ENCODE results near the gene GPR25.
A peak's percentile ranks its signal among the peaks of the same experiment; 100 is the strongest.
"Not testable (repeated sequence)": the region's sequence is repeated elsewhere in the genome, so short reads cannot be mapped to it uniquely, and the experiment has no call there.

Gene GPR25

DNA sequence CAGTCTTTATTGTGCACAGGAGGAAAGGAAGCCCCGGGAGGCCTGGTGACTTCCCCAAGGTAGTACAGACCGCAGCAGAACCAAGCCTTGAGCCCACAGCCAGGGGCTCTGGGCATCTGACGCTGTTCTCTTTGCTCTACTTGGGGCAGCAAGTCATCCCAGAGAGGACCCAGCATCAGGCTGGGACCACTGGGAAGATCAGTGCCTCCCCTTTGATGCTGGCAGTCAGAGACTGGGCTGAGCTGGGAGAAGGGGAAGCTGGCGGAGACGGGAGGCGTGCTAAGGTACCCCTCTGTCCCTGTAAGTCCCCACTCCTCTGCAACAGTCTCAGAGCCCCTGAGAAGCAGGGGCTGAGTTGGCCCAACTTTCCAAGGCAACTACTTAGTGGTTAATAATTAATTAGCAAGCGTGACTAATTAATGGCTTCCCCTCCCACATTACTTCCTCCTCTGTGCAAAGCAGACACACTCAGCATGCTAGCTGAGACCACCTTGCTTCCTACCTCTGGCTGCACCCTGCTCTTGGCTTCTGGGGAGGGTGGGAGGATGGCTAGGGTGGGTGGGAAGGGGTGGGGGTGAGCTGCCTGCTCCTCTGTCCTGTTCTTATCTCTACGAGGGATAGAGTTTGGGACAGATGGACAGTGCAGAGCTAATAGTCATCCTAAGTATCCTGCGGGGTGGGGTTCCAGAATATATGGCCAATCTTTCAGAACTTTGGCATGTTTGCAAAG, 23.2 kb downstream of the GPR25 start:
- DNase-seq = no peak

DNA sequence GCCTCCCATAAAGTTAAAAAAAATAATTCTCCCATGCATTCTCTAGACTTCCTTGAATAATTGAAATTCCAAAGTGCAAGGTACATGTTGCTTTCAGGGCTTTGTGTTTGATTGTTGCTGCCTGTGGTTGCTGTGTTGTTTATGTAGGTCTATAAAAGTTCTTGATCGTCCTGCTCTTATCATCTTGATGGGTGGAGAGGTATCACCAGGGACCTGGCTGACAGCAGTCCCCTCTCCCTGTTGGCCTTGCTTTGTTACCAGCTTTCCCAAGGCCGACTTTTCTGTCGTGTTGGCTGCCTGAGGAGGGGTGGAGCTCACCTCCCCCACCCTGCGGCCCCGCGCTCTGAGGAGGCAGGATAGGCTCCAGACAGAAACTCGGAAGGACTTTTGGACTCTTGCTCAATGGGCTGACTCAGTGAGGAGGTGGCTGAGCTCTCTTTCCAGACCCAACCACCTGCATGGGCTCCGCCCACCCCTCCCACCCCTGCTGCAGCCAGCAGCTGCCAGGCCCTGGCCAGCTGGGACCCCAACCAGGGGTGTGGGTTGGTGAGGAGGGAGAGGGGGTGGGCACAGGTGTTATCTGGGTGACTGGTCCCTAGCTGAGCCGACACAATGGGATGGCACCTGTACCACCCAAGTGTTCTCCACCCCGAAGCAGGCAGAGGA, 23.9 kb downstream of the GPR25 start:
- peak; percentile 70 for DNase-seq

DNA sequence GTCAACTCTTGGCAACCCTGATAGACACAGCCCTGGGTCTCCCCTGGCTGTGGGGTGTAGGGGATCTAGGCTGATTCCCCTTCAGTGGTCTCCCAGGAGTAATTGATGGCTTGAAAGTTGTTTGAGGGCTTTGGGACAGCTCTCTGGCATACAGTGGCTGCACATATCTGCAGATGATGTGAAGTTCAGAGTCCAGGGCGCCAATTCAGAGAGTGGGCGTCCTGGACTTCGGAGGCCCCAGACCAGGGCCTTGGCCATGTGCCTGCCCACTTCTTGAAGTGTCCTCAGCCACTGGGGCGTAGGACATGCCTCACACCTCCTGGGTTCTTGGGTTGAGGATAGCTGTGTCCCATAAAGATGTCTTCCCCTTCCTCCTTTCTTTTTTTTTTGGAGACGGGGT, 24.5 kb downstream of the GPR25 start:
- DNase-seq = no peak

DNA sequence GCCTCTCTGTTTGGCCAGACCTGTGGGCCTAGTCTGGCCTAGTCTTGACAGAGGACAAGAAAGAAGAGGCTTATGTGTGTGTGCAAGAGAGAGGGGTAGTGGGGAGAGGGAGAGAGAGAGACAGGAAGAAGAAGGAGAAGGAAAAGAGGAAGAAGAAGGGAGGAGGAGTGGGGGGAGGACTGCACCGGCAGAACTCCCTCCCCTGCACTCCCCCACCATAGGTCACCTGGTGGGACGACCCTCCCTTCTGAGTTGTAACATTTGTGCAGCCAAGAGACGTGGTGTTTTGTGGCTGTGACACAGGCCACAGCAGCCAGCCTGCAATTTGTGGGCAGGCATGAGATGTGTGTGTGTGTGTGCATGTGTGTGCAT, 26.2 kb downstream of the GPR25 start:
- DNase-seq = peak; percentile 64

DNA sequence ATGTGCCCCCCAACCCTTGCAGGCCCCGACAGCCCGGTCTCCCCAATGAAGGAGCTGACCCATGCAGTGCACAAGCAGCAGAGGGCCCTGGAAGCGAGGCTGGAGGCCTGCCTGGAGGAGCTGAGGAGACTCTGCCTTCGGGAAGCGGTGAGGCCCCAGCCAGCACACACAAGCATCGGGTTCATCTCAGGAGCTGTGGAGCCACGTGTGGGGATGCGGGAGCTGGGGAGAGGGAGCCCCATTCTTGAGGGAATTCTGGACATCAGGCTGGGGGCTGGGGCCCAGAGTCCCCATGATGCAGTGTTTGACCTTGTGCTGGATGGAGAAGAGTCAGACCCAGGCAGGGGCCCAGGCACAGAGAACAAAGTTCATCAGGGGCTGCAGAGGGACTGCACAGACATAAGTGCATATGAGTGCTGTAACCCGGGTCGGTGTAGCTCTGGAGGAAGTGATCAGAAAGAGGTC, 26.7 kb downstream of the GPR25 start:
- DNase-seq = no peak

DNA sequence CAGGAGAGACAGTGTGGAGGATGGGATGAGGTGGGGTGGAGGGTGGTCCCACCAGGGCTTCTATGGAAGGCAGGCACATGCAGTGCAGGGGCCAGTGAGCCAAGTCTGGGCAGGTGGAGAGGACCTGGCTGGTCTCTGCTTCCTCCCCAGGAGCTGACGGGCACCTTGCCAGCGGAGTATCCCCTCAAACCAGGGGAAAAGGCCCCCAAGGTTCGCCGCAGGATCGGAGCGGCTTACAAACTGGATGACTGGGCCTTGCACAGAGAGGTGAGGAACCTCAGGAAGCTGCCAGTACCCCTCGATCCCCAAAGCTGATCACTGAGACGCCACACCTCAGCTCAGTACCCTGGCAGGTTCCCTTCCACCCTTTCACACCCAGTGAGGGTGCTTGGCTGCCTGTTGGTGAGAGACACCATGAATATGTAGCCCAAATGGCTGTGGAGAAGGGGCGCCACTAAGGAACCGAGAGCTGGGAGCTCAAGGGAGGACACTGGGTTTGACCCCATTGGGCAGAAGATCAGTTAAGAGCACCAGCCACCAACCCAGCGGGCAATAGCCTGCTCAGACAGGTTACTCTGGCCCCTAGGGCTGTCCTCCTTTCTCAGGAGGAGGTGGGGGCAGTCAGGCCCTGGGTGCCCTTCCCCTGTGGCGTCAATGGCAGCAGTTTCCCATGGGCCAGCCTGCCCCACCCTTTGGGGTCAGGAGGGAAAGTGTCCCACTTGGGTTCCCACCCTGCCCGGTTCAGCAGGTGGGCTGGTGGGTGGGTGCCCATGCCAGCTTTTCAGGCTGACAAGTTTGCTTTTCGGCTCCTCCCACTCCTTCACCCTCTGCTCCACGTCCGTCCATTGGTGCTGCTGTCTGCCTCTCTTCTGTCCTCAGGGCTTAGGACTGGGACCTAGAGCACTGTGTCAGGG, 27.4 kb downstream of the GPR25 start:
- no peak for DNase-seq

DNA sequence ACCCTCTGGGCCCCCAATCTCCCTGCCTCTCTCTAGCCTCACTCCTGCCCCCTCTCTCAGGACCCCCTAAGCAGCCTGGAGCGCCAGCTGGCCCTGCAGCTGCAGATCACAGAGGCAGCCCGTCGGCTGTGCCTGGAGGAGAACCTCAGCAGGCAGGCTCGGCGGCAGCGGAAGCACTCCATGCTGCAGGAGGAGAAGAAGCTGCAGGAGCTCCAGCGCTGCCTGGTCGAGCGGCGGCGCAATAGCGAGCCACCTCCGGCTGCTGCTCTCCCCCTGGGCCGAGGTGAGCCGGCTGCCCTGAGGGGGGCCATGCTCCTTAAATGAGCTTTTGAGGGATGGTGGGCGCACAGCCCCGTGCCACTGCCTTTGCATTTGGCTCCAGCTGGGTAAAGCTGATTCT, 28.1 kb downstream of the GPR25 start:
- no peak for DNase-seq

DNA sequence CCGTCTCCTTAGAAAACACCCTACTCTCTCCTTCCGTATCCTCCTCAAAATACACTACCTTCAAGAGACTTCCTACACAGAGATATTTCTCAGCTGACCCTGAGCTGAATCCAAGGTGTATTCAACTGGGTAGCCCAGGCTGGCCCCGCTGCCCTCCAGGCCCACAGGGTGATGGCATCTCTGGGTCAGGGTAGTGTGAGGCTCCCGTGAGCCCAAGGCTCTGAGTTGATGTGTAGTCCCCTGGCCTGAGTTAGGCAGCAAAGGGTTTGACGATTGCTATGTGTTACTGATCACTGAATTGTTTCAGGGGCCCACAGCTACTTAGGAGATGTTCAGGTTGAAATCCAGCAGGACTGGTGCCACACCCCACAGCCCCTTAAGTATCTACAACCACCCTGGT, 28.6 kb downstream of the GPR25 start:
- no peak for DNase-seq

DNA sequence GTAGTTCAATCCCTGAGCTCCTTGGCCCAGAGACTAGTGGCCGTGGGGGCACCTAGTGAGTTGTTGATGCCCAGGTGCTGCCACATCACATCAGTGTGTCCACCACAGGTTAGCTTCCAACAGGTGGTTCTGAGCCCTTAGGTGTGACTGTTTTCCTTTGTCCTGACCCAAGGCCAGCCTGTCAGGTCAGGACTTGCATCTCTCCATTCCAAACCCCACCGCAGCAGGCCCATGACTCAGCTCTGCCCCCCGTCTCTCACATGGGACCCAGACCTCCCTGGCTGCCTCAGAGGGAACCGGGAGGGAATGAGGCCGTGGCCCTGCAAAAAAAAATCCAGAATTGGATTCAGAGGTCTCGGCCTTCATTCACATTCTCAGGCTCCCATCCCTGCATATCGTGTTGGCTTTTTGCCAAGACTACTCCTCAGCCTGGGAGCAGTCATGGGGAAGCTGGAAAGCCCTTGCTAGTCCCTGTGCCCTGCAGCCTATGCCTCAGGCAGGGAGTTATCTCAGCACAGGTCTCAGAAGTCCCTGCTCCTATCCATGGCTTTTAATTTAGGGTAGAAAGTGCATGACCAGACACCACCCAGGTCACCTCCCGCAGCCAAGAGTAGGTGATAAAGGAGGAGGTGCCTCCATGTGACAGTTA, 29.1 kb downstream of the GPR25 start:
- DNase-seq = no peak

DNA sequence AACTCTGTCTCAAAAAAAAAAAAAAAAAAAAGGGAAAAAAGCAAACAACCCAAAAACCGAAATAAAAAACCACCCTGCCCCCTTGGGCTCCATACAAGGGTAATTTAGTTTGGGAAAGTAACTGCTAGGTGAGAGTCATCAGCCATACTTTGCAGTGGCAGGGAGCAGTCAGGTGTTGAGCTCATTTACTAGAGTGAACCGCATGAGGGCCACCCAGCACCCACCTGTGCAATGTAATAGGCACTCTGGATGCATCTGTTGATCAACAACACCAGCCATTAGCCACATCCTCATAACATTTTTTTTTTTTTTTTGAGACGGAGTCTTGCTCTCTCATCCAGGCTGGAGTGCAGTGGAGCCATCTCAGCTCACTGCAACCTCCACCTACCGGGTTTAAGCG, 31.0 kb downstream of the GPR25 start:
- no peak for DNase-seq

DNA sequence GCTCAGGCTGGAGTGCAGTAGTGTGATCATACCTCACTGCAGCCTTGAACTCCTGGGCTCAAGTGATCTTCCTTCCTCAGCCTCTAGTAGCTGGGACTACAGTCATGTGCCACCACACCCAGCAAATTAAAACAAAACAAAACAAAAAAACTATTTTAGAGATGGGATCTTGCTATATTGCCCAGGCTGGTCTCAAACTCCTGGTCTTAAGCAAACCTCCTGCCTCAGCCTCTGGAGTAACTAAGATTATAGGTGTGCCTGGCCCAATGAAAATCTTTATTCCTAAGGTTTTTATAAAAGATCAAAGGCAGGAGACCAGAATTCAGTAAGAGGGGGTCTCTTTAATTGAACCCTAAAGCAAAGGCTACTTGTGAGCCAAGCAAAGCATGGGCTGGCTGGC, 32.0 kb downstream of the GPR25 start:
- DNase-seq = no peak

DNA sequence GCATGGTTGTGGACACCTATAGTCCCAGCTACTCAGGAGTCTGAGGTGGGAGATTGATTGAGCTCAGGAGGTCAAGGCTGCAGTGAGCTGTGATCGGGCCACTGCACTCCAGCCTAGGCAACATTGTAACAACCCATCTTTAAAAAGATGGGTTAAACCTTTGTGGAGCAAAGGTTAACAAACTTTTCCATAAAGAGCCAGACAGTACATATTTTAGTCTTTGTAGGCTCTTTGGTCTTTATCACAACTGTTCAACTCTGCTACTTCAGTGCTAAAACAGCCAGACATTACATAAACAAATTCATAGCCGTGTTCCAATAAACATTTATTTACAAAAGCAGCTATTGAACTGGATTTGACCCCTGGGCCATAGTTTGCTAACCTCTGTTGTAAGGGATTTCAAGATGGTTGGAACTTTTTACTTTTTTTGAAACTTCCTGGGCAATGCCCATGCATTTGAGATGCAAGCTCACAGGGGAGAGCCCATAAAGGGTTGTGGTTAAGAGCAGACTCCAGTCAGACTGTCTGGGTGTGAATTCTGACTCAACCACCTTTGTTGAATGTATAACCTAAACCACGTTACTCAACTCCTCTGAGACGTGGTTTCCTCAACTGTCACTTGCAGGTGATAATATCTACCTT, 32.8 kb downstream of the GPR25 start:
- DNase-seq = peak; percentile 84

DNA sequence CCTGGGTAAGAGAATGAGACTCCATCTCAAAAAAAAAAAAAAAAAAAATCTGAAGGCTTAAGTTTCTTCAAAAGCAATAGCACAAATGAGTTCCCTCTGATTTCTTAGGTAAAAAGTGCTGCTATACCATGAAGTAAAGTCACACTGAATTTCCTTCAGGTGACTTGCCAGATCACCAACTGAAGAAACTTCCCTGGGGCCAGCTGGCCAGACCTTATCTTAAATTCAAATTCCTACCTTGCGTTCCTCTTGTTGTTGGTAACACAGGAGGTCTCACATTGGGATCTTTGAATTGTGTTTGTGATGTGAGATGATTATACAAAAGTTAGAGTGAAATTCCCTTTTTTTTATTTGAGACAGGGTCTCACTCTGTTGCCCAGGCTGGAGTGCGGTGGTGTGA, 33.7 kb downstream of the GPR25 start:
- DNase-seq = no peak

DNA sequence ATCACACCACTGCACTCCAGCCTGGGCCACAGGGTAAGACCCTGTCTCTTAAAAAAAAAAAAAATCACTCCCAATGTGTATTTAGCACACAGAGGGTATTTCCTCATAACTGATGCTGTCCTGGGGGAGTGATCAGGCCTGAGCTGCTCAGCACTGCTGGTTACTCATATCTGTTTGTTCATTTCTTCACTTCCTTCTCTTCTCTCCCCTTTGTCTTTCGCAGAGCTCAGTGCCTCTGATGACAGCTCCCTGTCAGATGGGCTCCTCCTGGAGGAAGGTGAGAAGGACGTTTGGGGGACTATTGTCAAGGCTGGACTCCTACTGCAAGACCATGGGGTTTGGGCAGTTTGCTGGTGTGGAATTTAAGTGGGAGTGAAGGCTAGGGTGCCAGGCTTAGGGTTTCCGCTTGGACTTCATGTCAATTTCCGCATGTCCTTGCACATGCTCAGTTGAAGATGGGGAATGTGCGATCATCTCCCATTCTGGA, 34.9 kb downstream of the GPR25 start:
- DNase-seq = peak; percentile 95

DNA sequence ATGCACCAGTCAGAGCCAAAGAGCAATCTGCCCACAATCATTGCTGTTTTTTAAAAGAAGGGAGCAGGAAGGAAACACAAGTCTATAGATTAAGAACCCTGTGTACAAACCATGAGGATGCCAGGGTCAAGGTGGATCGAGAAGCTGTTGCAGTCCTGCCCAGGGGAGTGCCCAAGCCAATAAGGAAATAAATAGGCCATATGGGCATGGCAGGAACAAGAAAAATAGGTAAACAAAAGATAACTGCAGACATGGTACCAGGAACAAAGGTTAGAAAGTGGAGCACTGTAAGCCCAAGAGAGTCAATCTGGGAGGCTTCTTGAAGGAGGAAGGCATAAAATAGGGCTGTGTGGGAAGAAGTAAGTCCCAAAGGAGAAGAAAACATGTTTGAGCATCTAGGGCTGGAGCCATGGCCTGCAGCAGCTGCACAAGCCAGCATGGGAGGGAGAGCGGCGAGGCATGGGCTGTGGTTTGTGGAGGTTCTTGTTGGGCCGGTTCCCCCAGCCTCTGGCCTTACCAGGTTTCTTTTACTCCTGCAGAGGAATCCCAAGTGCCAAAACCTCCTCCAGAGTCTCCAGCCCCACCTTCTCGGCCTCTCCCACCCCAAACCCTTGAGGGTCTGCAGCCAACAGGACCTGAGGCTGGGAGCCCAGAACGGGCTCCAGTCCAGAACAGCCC, 35.5 kb downstream of the GPR25 start:
- DNase-seq = no peak

DNA sequence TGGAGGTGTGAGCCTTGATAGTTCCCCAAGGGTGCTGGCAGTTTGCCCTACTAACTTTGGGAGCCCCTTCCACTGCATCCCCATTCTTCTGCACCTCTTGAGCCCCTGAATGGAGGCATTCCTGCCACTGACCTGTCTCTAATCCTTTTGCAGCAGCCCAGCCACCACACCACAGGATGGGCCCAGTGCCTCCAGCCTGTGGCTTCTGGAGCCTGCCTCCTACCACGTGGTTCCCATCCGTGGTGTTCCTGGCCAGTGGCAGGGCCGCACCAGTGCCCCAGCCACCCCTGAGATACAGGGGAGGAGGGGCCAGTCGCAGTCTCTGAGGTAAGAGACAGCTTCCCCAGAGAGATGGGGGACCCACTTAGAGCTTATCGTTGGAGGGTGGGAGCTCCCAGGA, 36.3 kb downstream of the GPR25 start:
- DNase-seq = no peak

DNA sequence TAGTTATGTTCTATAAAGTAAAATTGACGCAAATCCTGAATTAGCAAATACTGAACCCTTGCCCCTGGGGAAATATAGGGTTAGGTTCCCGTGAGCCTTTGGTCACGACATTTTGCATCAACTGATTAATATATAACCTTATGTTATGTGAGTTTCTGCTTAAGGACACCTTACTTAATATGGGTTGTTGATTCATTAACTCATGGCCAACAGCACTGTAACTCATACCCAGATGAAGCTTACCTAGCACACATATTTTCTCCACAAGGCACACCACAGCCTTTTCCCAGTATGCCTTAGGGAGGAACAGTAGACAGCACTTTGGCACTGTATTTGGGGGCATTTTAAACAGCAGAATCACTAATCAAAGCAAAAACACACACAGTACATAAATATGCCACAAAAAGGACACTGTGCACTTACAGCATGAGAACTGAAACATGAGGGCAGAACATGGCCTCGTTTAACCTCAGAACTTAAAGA, 37.0 kb downstream of the GPR25 start:
- DNase-seq = no peak

DNA sequence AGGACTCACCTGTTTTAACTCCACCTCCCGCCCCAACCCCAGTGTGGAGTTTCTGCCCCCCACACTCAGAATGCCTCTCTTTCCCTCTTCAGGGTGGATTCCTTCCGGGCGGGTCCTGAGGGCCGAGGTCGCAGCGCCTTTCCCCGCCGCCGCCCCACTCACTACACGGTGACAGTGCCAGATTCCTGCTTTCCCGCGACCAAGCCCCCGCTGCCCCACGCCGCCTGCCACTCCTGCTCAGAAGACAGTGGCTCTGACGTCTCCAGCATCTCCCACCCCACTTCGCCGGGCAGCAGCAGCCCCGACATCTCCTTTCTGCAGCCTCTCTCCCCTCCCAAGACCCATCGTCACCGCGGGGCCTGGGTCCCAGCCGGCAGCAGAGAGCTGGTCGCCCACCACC, 38.6 kb downstream of the GPR25 start:
- no peak for DNase-seq

DNA sequence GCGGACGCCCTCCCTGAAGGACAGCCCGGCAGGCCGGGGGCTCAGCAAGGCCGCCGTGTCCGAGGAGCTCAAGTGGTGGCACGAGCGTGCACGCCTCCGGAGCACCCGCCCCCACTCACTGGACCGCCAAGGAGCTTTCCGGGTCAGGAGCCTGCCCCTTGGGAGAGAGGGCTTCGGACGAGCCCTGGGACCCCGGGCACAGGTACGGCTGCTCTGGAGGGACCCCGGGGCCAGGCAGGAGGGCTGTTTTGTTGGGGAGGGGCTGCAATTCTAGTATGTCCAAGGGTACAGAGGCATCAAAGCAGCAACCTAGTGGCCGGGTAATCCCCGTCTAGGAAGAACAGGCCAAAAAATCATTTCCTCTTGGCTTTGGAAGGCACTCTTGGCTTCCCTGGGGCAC, 39.2 kb downstream of the GPR25 start:
- DNase-seq = not testable (repeated sequence)

DNA sequence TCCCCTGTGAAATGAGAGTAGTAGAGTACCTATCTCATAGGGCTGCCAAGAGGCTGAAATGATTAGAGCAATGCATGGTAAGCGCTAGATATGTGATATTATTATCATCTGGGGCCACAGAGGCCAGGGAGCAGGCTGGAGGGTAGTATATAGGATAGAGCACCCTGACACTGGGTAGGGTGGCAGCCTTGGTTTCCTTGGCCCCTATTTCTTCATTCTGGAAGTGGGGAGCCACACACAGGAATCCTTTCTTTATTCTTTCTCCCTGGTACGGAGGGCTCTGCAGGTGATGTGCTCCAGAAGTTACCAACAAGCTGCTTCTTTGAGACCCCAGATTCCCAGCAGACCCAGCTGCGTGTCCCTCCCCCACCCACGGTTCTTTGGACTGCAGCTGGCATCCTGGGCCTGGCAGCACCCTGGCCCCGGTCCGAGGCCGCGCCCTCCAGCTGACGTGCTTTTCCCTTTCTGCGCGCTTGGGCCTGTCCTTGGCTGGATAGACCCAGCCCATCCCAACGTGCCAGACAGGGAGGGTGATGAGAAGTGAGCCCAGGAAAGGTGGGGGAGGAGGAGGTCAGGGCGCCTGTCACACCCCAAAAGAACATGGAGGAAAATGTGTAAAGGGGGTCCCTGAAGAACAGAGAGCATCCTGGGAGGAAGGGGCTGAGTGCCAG, 40.1 kb downstream of the GPR25 start:
- no peak for DNase-seq

DNA sequence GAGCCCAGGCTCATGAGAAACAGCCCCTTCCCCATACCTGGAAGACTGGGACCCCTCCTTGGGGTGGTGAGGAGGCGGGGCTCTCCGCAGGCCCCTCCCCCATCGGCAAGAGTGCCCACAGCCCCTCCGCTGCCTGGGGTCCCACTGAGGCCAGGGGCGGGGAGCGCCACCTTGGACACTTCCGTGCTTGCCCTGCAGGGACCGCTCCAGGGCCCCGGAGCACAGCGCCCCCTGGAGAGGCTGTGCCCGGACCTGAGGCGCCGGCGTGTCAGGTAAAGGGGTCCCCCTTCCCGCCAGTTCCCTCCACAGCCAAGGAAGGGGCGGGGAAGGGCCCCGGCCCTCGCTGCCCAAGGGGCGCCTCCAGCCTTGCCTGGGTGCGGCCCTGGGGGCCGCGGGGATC, 43.4 kb downstream of the GPR25 start:
- DNase-seq = no peak
